HepG2 (cell line): ENCODE data around the gene ZNF248. TPM values are rescaled to one million over a fixed set of nuclear protein-coding genes. Genes with fewer than 3 reads are reported as not detected.

ENCODE experiments used
- AHDC1 ChIP-seq: sonication (generic); formaldehyde crosslinking; IDR thresholded peaks from 2 replicates; pipeline ENCODE4 v1.5.1; 2020; ENCODE audit warnings: mild to moderate bottlenecking, missing genetic modification reagents, borderline replicate concordance
- ARID5B ChIP-seq: IDR thresholded peaks from 2 replicates; pipeline ENCODE4 v1.4.0; 2020; ENCODE audit warnings: mild to moderate bottlenecking, missing genetic modification reagents
- CBX5 ChIP-seq: sonication (generic); formaldehyde crosslinking; IDR thresholded peaks from 2 replicates; pipeline ENCODE4 v1.4.0; 2020; ENCODE audit warnings: missing genetic modification reagents, borderline replicate concordance
- CENPX ChIP-seq: sonication (generic); formaldehyde crosslinking; IDR thresholded peaks from 2 replicates; pipeline ENCODE4 v1.9.0; 2021; ENCODE audit warnings: mild to moderate bottlenecking, missing genetic modification reagents, moderate library complexity
- FOSL2 ChIP-seq: sonication (generic); formaldehyde crosslinking; IDR thresholded peaks from 2 replicates; pipeline ENCODE4 v1.4.0; 2020; ENCODE audit warnings: missing genetic modification reagents
- HINFP ChIP-seq: sonication (generic); formaldehyde crosslinking; IDR thresholded peaks from 2 replicates; pipeline ENCODE4 v1.4.0; 2020; ENCODE audit warnings: low read depth, mild to moderate bottlenecking, missing genetic modification reagents
- JUN ChIP-seq: sonication (generic); formaldehyde crosslinking; IDR thresholded peaks from 2 replicates; pipeline ENCODE4 v1.4.0; 2020; ENCODE audit warnings: mild to moderate bottlenecking, missing genetic modification reagents
- LBX2 ChIP-seq: sonication (generic); formaldehyde crosslinking; IDR thresholded peaks from 2 replicates; pipeline ENCODE4 v1.5.0; 2020; ENCODE audit warnings: missing genetic modification reagents, mild to moderate bottlenecking, borderline replicate concordance
- MAFG ChIP-seq: sonication (generic); formaldehyde crosslinking; IDR thresholded peaks from 2 replicates; pipeline ENCODE4 v1.5.1; 2020; ENCODE audit warnings: mild to moderate bottlenecking, missing genetic modification reagents
- PCBP2 ChIP-seq: fragments of 200-400 bp; formaldehyde crosslinking; optimal IDR thresholded peaks from 2 replicates; pipeline ENCODE3; 2018; ENCODE audit warnings: low read length, low read depth; ENCODE audit not compliant: poor library complexity, severe bottlenecking
- SNAPC5 ChIP-seq: sonication (generic); formaldehyde crosslinking; IDR thresholded peaks from 2 replicates; pipeline ENCODE4 v1.8.1; 2023; ENCODE audit warnings: mild to moderate bottlenecking, missing genetic modification reagents, borderline replicate concordance
- ZBTB2 ChIP-seq: sonication (generic); formaldehyde crosslinking; IDR thresholded peaks from 2 replicates; pipeline ENCODE4 v1.8.0; 2022; ENCODE audit warnings: low read depth, missing genetic modification reagents
- ZBTB3 ChIP-seq: sonication (generic); formaldehyde crosslinking; IDR thresholded peaks from 2 replicates; pipeline ENCODE4 v1.4.0; 2020; ENCODE audit warnings: low read depth, mild to moderate bottlenecking, moderate library complexity, missing genetic modification reagents, borderline replicate concordance
- ZNF124 ChIP-seq: sonication (generic); formaldehyde crosslinking; IDR thresholded peaks from 2 replicates; pipeline ENCODE4 v1.4.0; 2020; ENCODE audit warnings: missing genetic modification reagents
- ZNF331 ChIP-seq: sonication (generic); formaldehyde crosslinking; IDR thresholded peaks from 2 replicates; pipeline ENCODE4 v1.4.0; 2020; ENCODE audit warnings: missing genetic modification reagents
- ZNF75D ChIP-seq: sonication (generic); formaldehyde crosslinking; IDR thresholded peaks from 2 replicates; pipeline ENCODE4 v1.8.1; 2023; ENCODE audit warnings: missing genetic modification reagents, mild to moderate bottlenecking, borderline replicate concordance
- ZNF788 ChIP-seq: sonication (generic); formaldehyde crosslinking; IDR thresholded peaks from 2 replicates; pipeline ENCODE4 v1.5.0; 2020; ENCODE audit warnings: mild to moderate bottlenecking, missing genetic modification reagents, borderline replicate concordance
- polyA plus RNA-seq, 8 experiments: library from polyadenylated mRNA; depleted of rRNA in 3 of 8; stranded (reverse) in 7 of 8; unstranded in 1 of 8; fragments of >200 nt; fragmentation: Illumina TruSeq in 4 of 8; extraction: Trizol in 4 of 8; gene quantifications; 2 replicates each; pipeline versions ENCODE4 v1.2.1 to v1.2.3, GENCODE V29; 2011 to 2016; ENCODE audit warnings: low read depth in 4 of 8, missing spikeins in 1 of 8, mixed read lengths in 1 of 8; ENCODE audit not compliant: insufficient read depth in 1 of 8
- total RNA-seq, 5 experiments: library from RNA; depleted of rRNA; stranded (reverse); fragments of >200 nt; fragmentation: Illumina TruSeq; extraction: Trizol; gene quantifications; 2 replicates each; pipeline ENCODE4 v1.2.3, GENCODE V29; 2016; ENCODE audit warnings: low read depth in 1 of 5

Gene ZNF248
- total and polyA plus RNA-seq, 2 of the 13 experiments (the other 11 are each of a cell fraction or from before 2014, with no cell fraction given), result 12.8 to 13.3 TPM

GRCh38 chr10:37734971-37735370 is 122.4 kb downstream of the ZNF248 start (continued):
- no peak for TF ChIP-seq SNAPC5 (CRISPR knock-in tag)
- TF ChIP-seq ZBTB3 (CRISPR knock-in tag), result no peak
- TF ChIP-seq PCBP2, result no peak
- TF ChIP-seq ARID5B (CRISPR knock-in tag), result 0 out of 2 replicates have a peak, but pooled peaks have one; percentile 48
- no peak for TF ChIP-seq ZNF788 (CRISPR knock-in tag)
- no peak for TF ChIP-seq ZBTB2 (CRISPR knock-in tag)
- TF ChIP-seq JUN, result no peak
- TF ChIP-seq CENPX (CRISPR knock-in tag), result no peak
- no peak for TF ChIP-seq ZNF124 (CRISPR knock-in tag)
- peak; percentile 91 for TF ChIP-seq FOSL2 (CRISPR knock-in tag)
- TF ChIP-seq HINFP (CRISPR knock-in tag), result no peak
- TF ChIP-seq MAFG, result no peak
- TF ChIP-seq ZNF331 (CRISPR knock-in tag), result no peak
- TF ChIP-seq CBX5 (CRISPR knock-in tag), result no peak
- no peak for TF ChIP-seq ZNF75D (CRISPR knock-in tag)
- peak; percentile 48; the same call in 1 of the 2 replicates for TF ChIP-seq AHDC1 (CRISPR knock-in tag)
- no peak for TF ChIP-seq LBX2 (CRISPR knock-in tag)
